ENCODE results near the gene RTEL1.

DNA sequence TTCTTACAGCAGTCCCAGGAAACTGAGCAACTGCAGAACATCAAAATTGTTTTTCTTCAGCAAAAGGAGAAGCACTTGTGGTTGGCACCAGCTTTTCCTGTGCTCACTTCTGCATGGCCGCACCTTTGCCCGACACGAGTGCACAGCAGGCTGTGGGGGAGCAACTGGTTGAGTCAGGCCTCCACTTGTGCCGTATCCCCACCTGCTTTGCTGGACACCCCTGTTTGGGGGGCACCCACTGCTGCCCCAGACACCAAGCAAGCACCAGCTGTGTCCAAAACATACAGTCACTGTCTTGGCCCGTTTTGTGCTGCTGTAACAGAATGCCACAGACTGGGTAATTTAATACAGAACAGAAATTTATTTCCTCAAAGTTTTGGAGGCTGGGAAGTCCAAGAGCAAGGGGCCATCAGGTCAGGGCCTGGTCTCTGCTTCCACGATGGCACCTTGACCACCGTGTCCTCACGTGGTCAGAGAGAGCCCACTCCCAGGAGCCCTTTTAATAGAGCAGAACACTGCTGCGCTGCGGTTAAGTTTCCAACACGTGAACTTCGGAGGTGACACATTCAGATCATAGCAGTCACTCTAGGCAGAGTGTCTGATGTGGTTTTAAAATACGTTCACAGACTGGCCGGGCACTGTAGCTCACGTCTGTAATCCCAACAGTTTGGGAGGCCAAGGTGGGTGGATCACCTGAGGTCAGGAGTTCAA lies 22.5 kb upstream of the RTEL1 start:
- TF ChIP-seq, protein P1, sequence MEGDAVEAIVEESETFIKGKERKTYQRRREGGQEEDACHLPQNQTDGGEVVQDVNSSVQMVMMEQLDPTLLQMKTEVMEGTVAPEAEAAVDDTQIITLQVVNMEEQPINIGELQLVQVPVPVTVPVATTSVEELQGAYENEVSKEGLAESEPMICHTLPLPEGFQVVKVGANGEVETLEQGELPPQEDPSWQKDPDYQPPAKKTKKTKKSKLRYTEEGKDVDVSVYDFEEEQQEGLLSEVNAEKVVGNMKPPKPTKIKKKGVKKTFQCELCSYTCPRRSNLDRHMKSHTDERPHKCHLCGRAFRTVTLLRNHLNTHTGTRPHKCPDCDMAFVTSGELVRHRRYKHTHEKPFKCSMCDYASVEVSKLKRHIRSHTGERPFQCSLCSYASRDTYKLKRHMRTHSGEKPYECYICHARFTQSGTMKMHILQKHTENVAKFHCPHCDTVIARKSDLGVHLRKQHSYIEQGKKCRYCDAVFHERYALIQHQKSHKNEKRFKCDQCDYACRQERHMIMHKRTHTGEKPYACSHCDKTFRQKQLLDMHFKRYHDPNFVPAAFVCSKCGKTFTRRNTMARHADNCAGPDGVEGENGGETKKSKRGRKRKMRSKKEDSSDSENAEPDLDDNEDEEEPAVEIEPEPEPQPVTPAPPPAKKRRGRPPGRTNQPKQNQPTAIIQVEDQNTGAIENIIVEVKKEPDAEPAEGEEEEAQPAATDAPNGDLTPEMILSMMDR (IDR thresholded peaks at IDR 0.05; ENCODE audit: low read length): no peak
- no peak for TF ChIP-seq EZH2 (IDR thresholded peaks at IDR 0.05; ENCODE audit: borderline replicate concordance, low read length)
